Panc1 (cell line): ENCODE results near the gene PPP2R2B.

Source experiments
- CTCF ChIP-seq: fragments of 450-650 bp; IDR thresholded peaks from 2 replicates; pipeline ENCODE4 v1.5.1; 2017; ENCODE audit warnings: mild to moderate bottlenecking
- POLR2AphosphoS5 ChIP-seq: IDR thresholded peaks from 2 replicates; pipeline ENCODE4 v1.6.1; 2012; ENCODE audit warnings: mild to moderate bottlenecking, low read depth, low read length, moderate library complexity
- REST ChIP-seq, 2 experiments: IDR thresholded peaks; 2 replicates each; pipeline ENCODE4 v1.6.1; 2011 to 2012; ENCODE audit warnings: low read depth in 2 of 2, control low read depth in 1 of 2, low read length in 1 of 2, mild to moderate bottlenecking in 1 of 2, moderate library complexity in 1 of 2; ENCODE audit not compliant: insufficient read depth in 1 of 2

GRCh38 chr5:146766013-146766412, 112.5 kb downstream of the PPP2R2B start:
- TF ChIP-seq POLR2AphosphoS5 (no peak), REST (IDR thresholded peaks at IDR 0.05; ENCODE audit: insufficient read depth in 1 of 2, low read depth in 2 of 2, low read length in 1 of 2) (no peak), CTCF (no peak)
